Progenitor cell of endocrine pancreas (in vitro differentiated cells): ENCODE measurements around the gene MUC7. TPM values are rescaled to one million over a fixed set of nuclear protein-coding genes. Genes with fewer than 3 reads are reported as not detected.
A peak's percentile ranks its signal among the peaks of the same experiment; 100 is the strongest.

Experiments used
- DNase-seq: peaks from one replicate; pipeline ENCODE4 v3.0.0; 2021; ENCODE audit warnings: low spot score; ENCODE audit not compliant: unreplicated experiment
- H3K27ac Mint-ChIP-seq: 2 replicates; pipeline ENCODE4 v1.8.0; 2021; ENCODE audit warnings: mild to moderate bottlenecking, moderate library complexity, mixed read lengths
- H3K27me3 Mint-ChIP-seq: 2 replicates; pipeline ENCODE4 v1.8.0; 2021; ENCODE audit warnings: mixed read lengths
- H3K36me3 Mint-ChIP-seq: 2 replicates; pipeline ENCODE4 v1.8.0; 2022; ENCODE audit warnings: mixed read lengths; ENCODE audit not compliant: insufficient read depth
- H3K4me1 Mint-ChIP-seq: 2 replicates; pipeline ENCODE4 v1.8.0; 2021; ENCODE audit warnings: low read depth, mixed read lengths
- H3K4me3 Mint-ChIP-seq: 2 replicates; pipeline ENCODE4 v1.8.0; 2021; ENCODE audit warnings: low read depth, mild to moderate bottlenecking, moderate library complexity, mixed read lengths
- H3K9me3 Mint-ChIP-seq: 2 replicates; pipeline ENCODE4 v1.8.0; 2021; ENCODE audit warnings: low read depth, mixed read lengths
- CTCF ChIP-seq: fragments of 200-600 bp; sonication (generic); IDR thresholded peaks from one replicate; pipeline ENCODE4 v1.5.0; 2021; ENCODE audit warnings: antibody characterized with exemption, mild to moderate bottlenecking; ENCODE audit not compliant: unreplicated experiment
- total RNA-seq: library from RNA; stranded (reverse); gene quantifications from 2 replicates; pipeline ENCODE4 v1.2.1, GENCODE V29; 2021

Gene MUC7
- total RNA-seq, 1 donor from 2014 or later, result not detected

GRCh38 chr4:70518269-70518668 is 46.3 kb downstream of the MUC7 start, which contains the start of gene AMTN:
Gene AMTN, plus strand, starts transcription at chr4:70518569. Its CDS starts 209 bp downstream, at chr4:70518778.
- peaks cover 3% of the 10 kb centered on the region for H3K9me3 Mint-ChIP-seq
- DNase-seq, result no peak
- TF ChIP-seq CTCF, result no peak
- no peak within 1 kb of the TSS for H3K4me3 Mint-ChIP-seq
- no peaks in the 10 kb centered on the region for H3K36me3 Mint-ChIP-seq
- no peak within 1 kb of the TSS for H3K27ac Mint-ChIP-seq
- peaks cover 1% of the 10 kb centered on the region for H3K27me3 Mint-ChIP-seq
- H3K4me1 Mint-ChIP-seq, result peaks cover 7% of the 10 kb centered on the region

GRCh38 chr4:70518716-70519115 is 46.7 kb downstream of the MUC7 start:
- Mint-ChIP-seq H3K4me3 (no peak overlapping the region), H3K27me3 (no peaks in the 10 kb centered on the region)
- no peak for DNase-seq

GRCh38 chr4:70522626-70523025 is 50.6 kb downstream of the MUC7 start:
- no peak for TF ChIP-seq CTCF
- no peak for DNase-seq
- Mint-ChIP-seq H3K4me3 (no peak overlapping the region), H3K4me1 (peaks cover 7% of the 10 kb centered on the region), H3K27me3 (no peaks in the 10 kb centered on the region), H3K9me3 (peaks cover 3% of the 10 kb centered on the region), H3K27ac (no peak overlapping the region), H3K36me3 (no peaks in the 10 kb centered on the region)

More at GRCh38 chr4:70518716-70519115, 46.7 kb downstream of the MUC7 start:
- no peak overlapping the region for H3K27ac Mint-ChIP-seq
- H3K9me3 Mint-ChIP-seq, result peaks cover 3% of the 10 kb centered on the region
- peaks cover 7% of the 10 kb centered on the region for H3K4me1 Mint-ChIP-seq
- H3K36me3 Mint-ChIP-seq, result no peaks in the 10 kb centered on the region
- no peak for TF ChIP-seq CTCF

- Mint-ChIP-seq H3K36me3 (no peaks in the 10 kb centered on the region), H3K4me3 (no peak overlapping the region), H3K27ac (no peak overlapping the region), H3K27me3 (no peaks in the 10 kb centered on the region), H3K4me1 (peaks cover 1% of the 10 kb centered on the region), H3K9me3 (no peaks in the 10 kb centered on the region)
- no peak for DNase-seq
- TF ChIP-seq CTCF, result no peak
Observed at GRCh38 chr4:70530997-70531396, 59.0 kb downstream of the MUC7 start.

- DNase-seq, result no peak
- TF ChIP-seq CTCF, result peak; percentile 23
- Mint-ChIP-seq H3K4me3 (no peak overlapping the region), H3K4me1 (peaks cover 1% of the 10 kb centered on the region), H3K9me3 (no peaks in the 10 kb centered on the region), H3K27me3 (no peaks in the 10 kb centered on the region), H3K27ac (no peak overlapping the region), H3K36me3 (no peaks in the 10 kb centered on the region)
Observed at GRCh38 chr4:70531981-70532380, 60.0 kb downstream of the MUC7 start.

Other genes with a start within 250 kb of the MUC7 start
- gene FDCSP, start 246.1 kb upstream of the MUC7 start, total RNA-seq, result not detected in 2 replicates
- gene CSN3, start 229.6 kb upstream of the MUC7 start, total RNA-seq, result not detected in 2 replicates
- gene CABS1, start 137.2 kb upstream of the MUC7 start, total RNA-seq, result not detected in 2 replicates
- gene SMR3A, start 111.4 kb upstream of the MUC7 start, total RNA-seq, result not detected in 2 replicates
- gene SMR3B, start 89.1 kb upstream of the MUC7 start, total RNA-seq, result not detected in 2 replicates
- gene OPRPN, start 74.3 kb upstream of the MUC7 start, total RNA-seq, result not detected in 2 replicates
- gene AMTN, start 46.4 kb downstream of the MUC7 start, total RNA-seq, result not detected in 2 replicates
- not detected in 2 replicates for gene AMBN, start 120.1 kb downstream of the MUC7 start, total RNA-seq
- gene ENAM, start 156.5 kb downstream of the MUC7 start, total RNA-seq, result 0.05 and 0.09 TPM in 2 replicates
- not detected in 2 replicates for gene JCHAIN, start 194.3 kb downstream of the MUC7 start, total RNA-seq
- gene UTP3, start 216.3 kb downstream of the MUC7 start, total RNA-seq, result 25.5 and 27.7 TPM in 2 replicates
- 103 TPM in 2 replicates for gene RUFY3, start 249.8 kb downstream of the MUC7 start, total RNA-seq